ENCODE results near the gene GOLGA6L2.

GRCh38 chr15:23447107-23447500 is at the start of gene GOLGA6L2:
- TF ChIP-seq EZH2 (IDR thresholded peaks at IDR 0.05; ENCODE audit: low read depth, low read length, severe bottlenecking) (no peak), CTCF (IDR thresholded peaks at IDR 0.05; ENCODE audit: control extremely low read depth in 1 of 3, insufficient read depth in 1 of 3, low read depth in 1 of 3, low read length in 3 of 3) (no peak), SUZ12 (IDR thresholded peaks at IDR 0.05; ENCODE audit: low read length) (no peak), JUND (IDR thresholded peaks at IDR 0.05; ENCODE audit: low read length) (no peak)

Measured in H1 (cell line).